ENCODE results near the gene TICRR.

TICRR gene

GRCh38 chr15:89657686-89658200 lies 82.5 kb downstream of the TICRR start:
- H3K9me3 ChIP-seq (ENCODE audit: control insufficient read depth, low read length): peaks cover 4% of the 10 kb centered on the region
- H3K23ac ChIP-seq (ENCODE audit: low read length in 2 of 2): no peak overlapping the region
- no peak overlapping the region for H2BK12ac ChIP-seq (ENCODE audit: low read length in 2 of 2)
- peaks cover 11% of the 10 kb centered on the region for H3K79me1 ChIP-seq (replicated peaks; ENCODE audit: low read length, poor library complexity, severe bottlenecking)
- no peak overlapping the region for H3K14ac ChIP-seq (ENCODE audit: low read length in 2 of 2)
- H3K4me2 ChIP-seq (ENCODE audit: low read length, poor library complexity, severe bottlenecking): no peak overlapping the region
- no peaks in the 10 kb centered on the region for H3K27me3 ChIP-seq (ENCODE audit: control insufficient read depth in 1 of 2, insufficient read depth in 1 of 2, low read length in 2 of 2)
- WGBS: 92% methylated on average over 5 of the region's 5 CpGs
- peaks cover 10% of the 10 kb centered on the region for H3K4me1 ChIP-seq (ENCODE audit: control insufficient read depth, insufficient read depth, low read depth, low read length)
- no peak overlapping the region for H3K9ac ChIP-seq (ENCODE audit: low read length)
- DNase-seq: no peak
- H2AFZ ChIP-seq (ENCODE audit: low read depth, low read length): no peak overlapping the region
- no peak overlapping the region for H2AK5ac ChIP-seq (ENCODE audit: low read length, severe bottlenecking)
- H2BK5ac ChIP-seq (ENCODE audit: low read depth, low read length, poor library complexity, severe bottlenecking): no peak overlapping the region
- H3K4ac ChIP-seq (ENCODE audit: low read depth in 1 of 2, low read length in 2 of 2): no peak overlapping the region
- H2BK15ac ChIP-seq (ENCODE audit: low read depth, poor library complexity, severe bottlenecking): no peak overlapping the region
- H3K18ac ChIP-seq (ENCODE audit: low read depth in 1 of 2, low read length in 2 of 2): no peak overlapping the region
- H4K91ac ChIP-seq (ENCODE audit: low read length): no peak overlapping the region
- H3K4me3 ChIP-seq (ENCODE audit: insufficient read depth in 1 of 2, low read depth in 1 of 2, low read length in 2 of 2): no peak overlapping the region
- no peak overlapping the region for H2BK120ac ChIP-seq (ENCODE audit: low read depth, low read length)
- no peak overlapping the region for H4K8ac ChIP-seq (ENCODE audit: low read length)
- peaks cover under 1 to 8% of the 10 kb centered on the region in 2 experiments for H3K36me3 ChIP-seq (ENCODE audit: control insufficient read depth in 1 of 2, insufficient read depth in 2 of 2, low read depth in 1 of 2, low read length in 2 of 2)
- no peak overlapping the region for H3K27ac ChIP-seq (ENCODE audit: low read length, poor library complexity, severe bottlenecking)

DNA sequence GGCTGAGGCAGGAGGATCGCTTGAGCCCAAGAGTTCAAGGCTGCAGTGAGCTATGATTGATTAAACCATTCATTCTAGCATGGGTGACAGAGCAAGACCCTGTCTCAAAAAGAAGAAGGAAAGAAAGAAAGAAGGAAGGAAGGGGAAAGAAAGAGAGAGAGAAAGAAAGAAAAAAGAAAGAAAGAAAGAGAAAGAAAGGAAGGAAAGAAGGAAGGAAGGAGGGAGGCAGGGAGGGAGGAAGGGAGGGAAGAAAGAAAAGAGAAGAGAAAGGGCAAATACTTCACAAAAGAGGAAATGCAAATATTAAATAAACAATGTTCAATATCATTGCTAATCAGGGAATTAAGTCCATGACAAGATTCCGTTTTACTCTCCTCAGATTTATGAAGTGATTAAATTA lies 84.0 kb downstream of the TICRR start:
- H2BK12ac ChIP-seq (ENCODE audit: low read length in 2 of 2): no peak overlapping the region
- H2AK5ac ChIP-seq (ENCODE audit: low read length, severe bottlenecking): no peak overlapping the region
- H3K4ac ChIP-seq (ENCODE audit: low read depth in 1 of 2, low read length in 2 of 2): no peak overlapping the region
- H3K23ac ChIP-seq (ENCODE audit: low read length in 2 of 2): no peak overlapping the region
- peaks cover 4% of the 10 kb centered on the region for H3K9me3 ChIP-seq (ENCODE audit: control insufficient read depth, low read length)
- no peak for DNase-seq
- no peak overlapping the region for H2BK5ac ChIP-seq (ENCODE audit: low read depth, low read length, poor library complexity, severe bottlenecking)
- no peak overlapping the region for H2BK120ac ChIP-seq (ENCODE audit: low read depth, low read length)
- no peak overlapping the region for H3K4me3 ChIP-seq (ENCODE audit: insufficient read depth in 1 of 2, low read depth in 1 of 2, low read length in 2 of 2)
- H3K27me3 ChIP-seq (ENCODE audit: control insufficient read depth in 1 of 2, insufficient read depth in 1 of 2, low read length in 2 of 2): no peaks in the 10 kb centered on the region
- peaks cover 1% of the 10 kb centered on the region for H3K79me1 ChIP-seq (replicated peaks; ENCODE audit: low read length, poor library complexity, severe bottlenecking)
- H3K9ac ChIP-seq (ENCODE audit: low read length): no peak overlapping the region
- no peak overlapping the region for H2AFZ ChIP-seq (ENCODE audit: low read depth, low read length)
- no peak overlapping the region for H4K8ac ChIP-seq (ENCODE audit: low read length)
- H3K4me1 ChIP-seq (ENCODE audit: control insufficient read depth, insufficient read depth, low read depth, low read length): peaks cover 15% of the 10 kb centered on the region
- H3K27ac ChIP-seq (ENCODE audit: low read length, poor library complexity, severe bottlenecking): no peak overlapping the region
- H3K18ac ChIP-seq (ENCODE audit: low read depth in 1 of 2, low read length in 2 of 2): no peak overlapping the region
- WGBS: 93% methylated on average over 1 of the region's 2 CpGs
- no peak overlapping the region for H2BK15ac ChIP-seq (ENCODE audit: low read depth, poor library complexity, severe bottlenecking)
- no peak overlapping the region for H3K4me2 ChIP-seq (ENCODE audit: low read length, poor library complexity, severe bottlenecking)
- H3K36me3 ChIP-seq (ENCODE audit: control insufficient read depth in 1 of 2, insufficient read depth in 2 of 2, low read depth in 1 of 2, low read length in 2 of 2): peaks cover 0 to 8% of the 10 kb centered on the region in 2 experiments
- no peak overlapping the region for H3K14ac ChIP-seq (ENCODE audit: low read length in 2 of 2)
- no peak overlapping the region for H4K91ac ChIP-seq (ENCODE audit: low read length)

- Histone ChIP-seq H3K36me3 (ENCODE audit: control insufficient read depth in 1 of 2, insufficient read depth in 2 of 2, low read depth in 1 of 2, low read length in 2 of 2) (peaks cover 0 to 8% of the 10 kb centered on the region in 2 experiments), H4K8ac (ENCODE audit: low read length) (no peak overlapping the region), H2AK5ac (ENCODE audit: low read length, severe bottlenecking) (no peak overlapping the region), H2BK12ac (ENCODE audit: low read length in 2 of 2) (no peak overlapping the region), H3K18ac (ENCODE audit: low read depth in 1 of 2, low read length in 2 of 2) (no peak overlapping the region), H3K4me1 (ENCODE audit: control insufficient read depth, insufficient read depth, low read depth, low read length) (peaks cover 14% of the 10 kb centered on the region), H3K4me2 (ENCODE audit: low read length, poor library complexity, severe bottlenecking) (no peak overlapping the region), H2AFZ (ENCODE audit: low read depth, low read length) (no peak overlapping the region), H3K9ac (ENCODE audit: low read length) (no peak overlapping the region), H3K9me3 (ENCODE audit: control insufficient read depth, low read length) (peaks cover 4% of the 10 kb centered on the region), H4K91ac (ENCODE audit: low read length) (no peak overlapping the region), H3K14ac (ENCODE audit: low read length in 2 of 2) (no peak overlapping the region), H3K27me3 (ENCODE audit: control insufficient read depth in 1 of 2, insufficient read depth in 1 of 2, low read length in 2 of 2) (no peaks in the 10 kb centered on the region), H3K4me3 (ENCODE audit: insufficient read depth in 1 of 2, low read depth in 1 of 2, low read length in 2 of 2) (no peak overlapping the region), H2BK120ac (ENCODE audit: low read depth, low read length) (no peak overlapping the region), H3K27ac (ENCODE audit: low read length, poor library complexity, severe bottlenecking) (no peak overlapping the region), H3K79me1 (replicated peaks; ENCODE audit: low read length, poor library complexity, severe bottlenecking) (no peaks in the 10 kb centered on the region), H3K23ac (ENCODE audit: low read length in 2 of 2) (no peak overlapping the region), H2BK5ac (ENCODE audit: low read depth, low read length, poor library complexity, severe bottlenecking) (no peak overlapping the region), H2BK15ac (ENCODE audit: low read depth, poor library complexity, severe bottlenecking) (no peak overlapping the region), H3K4ac (ENCODE audit: low read depth in 1 of 2, low read length in 2 of 2) (no peak overlapping the region)
- WGBS: 100% methylated on average over 1 of the region's 2 CpGs
- DNase-seq: no peak
Measured at GRCh38 chr15:89660556-89660955, 85.3 kb downstream of the TICRR start.

GRCh38 chr15:89662893-89663626 lies 87.8 kb downstream of the TICRR start:
- no peak overlapping the region for H2AFZ ChIP-seq (ENCODE audit: low read depth, low read length)
- H2AK5ac ChIP-seq (ENCODE audit: low read length, severe bottlenecking): peak overlapping the region; percentile 71
- no peaks in the 10 kb centered on the region for H3K79me1 ChIP-seq (replicated peaks; ENCODE audit: low read length, poor library complexity, severe bottlenecking)
- peak overlapping the region; percentile 87 for H4K91ac ChIP-seq (ENCODE audit: low read length)
- H3K9ac ChIP-seq (ENCODE audit: low read length): peak overlapping the region; percentile 95
- H3K18ac ChIP-seq (ENCODE audit: low read depth in 1 of 2, low read length in 2 of 2): peak overlapping the region; percentile 75 to 96
- 33% methylated on average over 11 of the region's 11 CpGs for WGBS
- H3K4ac ChIP-seq (ENCODE audit: low read depth in 1 of 2, low read length in 2 of 2): peak overlapping the region; percentile 84 to 95
- H3K4me3 ChIP-seq (ENCODE audit: insufficient read depth in 1 of 2, low read depth in 1 of 2, low read length in 2 of 2): peak overlapping the region in 1 of 2 experiments; percentile 78
- peak overlapping the region; percentile 20 for H3K4me2 ChIP-seq (ENCODE audit: low read length, poor library complexity, severe bottlenecking)
- peak overlapping the region; percentile 73 for H2BK120ac ChIP-seq (ENCODE audit: low read depth, low read length)
- peak overlapping the region; percentile 57 for H3K27ac ChIP-seq (ENCODE audit: low read length, poor library complexity, severe bottlenecking)
- H3K27me3 ChIP-seq (ENCODE audit: control insufficient read depth in 1 of 2, insufficient read depth in 1 of 2, low read length in 2 of 2): no peaks in the 10 kb centered on the region
- H3K23ac ChIP-seq (ENCODE audit: low read length in 2 of 2): no peak overlapping the region
- peak; percentile 87 for DNase-seq
- no peak overlapping the region for H3K14ac ChIP-seq (ENCODE audit: low read length in 2 of 2)
- peaks cover 21% of the 10 kb centered on the region for H3K4me1 ChIP-seq (ENCODE audit: control insufficient read depth, insufficient read depth, low read depth, low read length)
- H3K36me3 ChIP-seq (ENCODE audit: control insufficient read depth in 1 of 2, insufficient read depth in 2 of 2, low read depth in 1 of 2, low read length in 2 of 2): peaks cover 4 to 8% of the 10 kb centered on the region in 2 experiments
- peaks cover 4% of the 10 kb centered on the region for H3K9me3 ChIP-seq (ENCODE audit: control insufficient read depth, low read length)
- H2BK12ac ChIP-seq (ENCODE audit: low read length in 2 of 2): peak overlapping the region; percentile 55 to 71
- H2BK15ac ChIP-seq (ENCODE audit: low read depth, poor library complexity, severe bottlenecking): peak overlapping the region; percentile 57
- H4K8ac ChIP-seq (ENCODE audit: low read length): peak overlapping the region; percentile 99
- H2BK5ac ChIP-seq (ENCODE audit: low read depth, low read length, poor library complexity, severe bottlenecking): no peak overlapping the region

Data from mesenchymal stem cell (in vitro differentiated cells and primary cell).